Suppressor macrophage (primary cell): ENCODE measurements around the gene DCD.
"Not testable (repeated sequence)": the region's sequence is repeated elsewhere in the genome, so short reads cannot be mapped to it uniquely, and the experiment has no call there.

Source experiments
- DNase-seq, 4 experiments: peaks; one replicate each; pipeline ENCODE4 v3.0.0-alpha.2; 2020 to 2022
- total RNA-seq, 17 experiments: gene quantifications; one replicate each; lab custom pipeline; 2026; ENCODE audit warnings: mixed read lengths in 6 of 17, inconsistent platforms in 3 of 17; lab: John Stamatoyannopoulos, UW

DCD gene
- 0 to 0.55 (median 0) reads per million in 17 experiments for total RNA-seq

GRCh38 chr12:54648265-54648664, at the start of gene DCD:
DCD (minus strand) TSS chr12:54648365; CDS start chr12:54648303, 62 bp downstream.
- DNase-seq, result no peak

- no peak for DNase-seq
Measured at GRCh38 chr12:54697851-54698250, 49.7 kb upstream of the DCD start.

- DNase-seq, result no peak
Measured at GRCh38 chr12:54692353-54692752, 44.2 kb upstream of the DCD start.

- peak in 1 of 4 experiments; percentile 10 for DNase-seq
Measured at GRCh38 chr12:54689984-54690383, 41.8 kb upstream of the DCD start.

GRCh38 chr12:54689034-54689372, 40.8 kb upstream of the DCD start:
- DNase-seq, result no peak

- DNase-seq, result no peak
Measured at GRCh38 chr12:54688309-54689033, 40.3 kb upstream of the DCD start.

GRCh38 chr12:54684636-54685630, 36.8 kb upstream of the DCD start:
- no peak for DNase-seq

- no peak for DNase-seq
Measured at GRCh38 chr12:54683398-54683797, 35.2 kb upstream of the DCD start.

GRCh38 chr12:54682674-54683073, 34.5 kb upstream of the DCD start:
- DNase-seq, result no peak

GRCh38 chr12:54680374-54680773, 32.2 kb upstream of the DCD start:
- DNase-seq, result peak; percentile 33 to 54 (median 43)

- DNase-seq, result no peak
Measured at GRCh38 chr12:54678131-54678530, 30.0 kb upstream of the DCD start.

GRCh38 chr12:54667945-54668344, 19.8 kb upstream of the DCD start:
- no peak for DNase-seq

- no peak for DNase-seq
Measured at GRCh38 chr12:54666008-54666407, 17.8 kb upstream of the DCD start.

- not testable (repeated sequence) for DNase-seq
Measured at GRCh38 chr12:54665022-54665635, 17.0 kb upstream of the DCD start.

- DNase-seq, result no peak
Measured at GRCh38 chr12:54663603-54664002, 15.4 kb upstream of the DCD start.

GRCh38 chr12:54662026-54662425, 13.9 kb upstream of the DCD start:
- DNase-seq, result no peak

- no peak for DNase-seq
Measured at GRCh38 chr12:54661048-54661447, 12.9 kb upstream of the DCD start.

GRCh38 chr12:54660320-54660962, 12.3 kb upstream of the DCD start:
- DNase-seq, result no peak

GRCh38 chr12:54658306-54659264, 10.4 kb upstream of the DCD start:
- peak; percentile 64 to 80 (median 72) for DNase-seq

- DNase-seq, result no peak
Measured at GRCh38 chr12:54657105-54657607, 9.0 kb upstream of the DCD start.

- DNase-seq, result no peak
Measured at GRCh38 chr12:54654926-54655325, 6.8 kb upstream of the DCD start.
